HTR-8/SVneo (cell line): ENCODE measurements around the gene SDK2.

Source experiments
- DNase-seq: peaks from one replicate; pipeline ENCODE4 v3.0.0; 2011; ENCODE audit warnings: low spot score, mixed read lengths; ENCODE audit not compliant: insufficient read length
- FAIRE-seq: peaks from 2 replicates; lab custom pipeline; 2011; peaks lifted over from hg19 to GRCh38; lab: Jason Lieb, UNC

Gene SDK2

GRCh38 chr17:73657473-73658116 lies 13.3 kb upstream of the SDK2 start:
- DNase-seq: no peak
- FAIRE-seq: no peak

- FAIRE-seq (no peak), DNase-seq (no peak)
Observed at GRCh38 chr17:73654241-73654640, 10.0 kb upstream of the SDK2 start.

DNA sequence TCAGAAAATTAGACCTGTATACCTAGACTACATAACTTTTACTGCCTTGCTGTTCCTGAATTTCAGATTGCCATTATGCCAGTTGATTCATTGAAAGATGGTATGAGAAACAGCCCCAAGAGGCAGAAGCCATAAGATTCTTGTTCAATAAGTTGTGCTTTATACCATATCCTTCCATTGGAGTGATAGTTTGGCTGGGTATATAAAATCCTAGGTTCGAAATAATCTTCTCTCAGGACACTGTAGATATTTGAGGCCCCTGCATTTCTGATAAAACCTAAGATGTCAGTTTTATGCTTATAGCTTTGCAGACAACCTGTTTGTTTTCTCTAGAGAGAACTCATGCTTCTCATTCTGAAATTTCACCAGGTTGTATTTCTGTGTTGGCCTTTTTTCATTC lies 9.6 kb upstream of the SDK2 start:
- no peak for FAIRE-seq
- no peak for DNase-seq

- FAIRE-seq (no peak), DNase-seq (no peak)
Observed at GRCh38 chr17:73652886-73653480, 8.7 kb upstream of the SDK2 start.

- no peak for FAIRE-seq
- DNase-seq: no peak
Observed at GRCh38 chr17:73650617-73651200, 6.5 kb upstream of the SDK2 start.

DNA sequence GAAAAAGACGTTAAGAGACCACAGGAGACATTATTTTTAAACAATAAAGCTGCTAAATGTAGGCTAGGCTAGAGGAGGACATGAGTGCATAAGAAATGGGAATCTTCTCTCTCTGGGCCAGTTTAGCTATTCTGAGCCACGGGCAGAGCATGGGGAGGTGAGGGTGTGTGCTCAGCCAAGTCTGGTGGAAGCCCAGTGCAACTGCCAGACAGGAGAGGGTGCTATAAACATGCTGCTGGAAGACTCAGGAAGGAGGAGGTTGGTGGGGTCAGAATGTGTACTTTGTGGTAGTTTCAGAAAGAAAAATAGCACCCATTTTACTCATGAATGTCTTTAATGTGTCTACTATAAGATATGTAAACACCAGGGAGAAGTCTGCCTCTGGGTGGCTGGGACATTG lies 5.9 kb upstream of the SDK2 start:
- no peak for FAIRE-seq
- DNase-seq: no peak

- FAIRE-seq (no peak), DNase-seq (no peak)
Observed at GRCh38 chr17:73648974-73649373, 4.7 kb upstream of the SDK2 start.

GRCh38 chr17:73648543-73648820 lies 4.2 kb upstream of the SDK2 start:
- no peak for FAIRE-seq

GRCh38 chr17:73647772-73648542 lies 3.7 kb upstream of the SDK2 start:
- DNase-seq (no peak), FAIRE-seq (no peak)

More at GRCh38 chr17:73648543-73648820, 4.2 kb upstream of the SDK2 start:
- no peak for DNase-seq

DNA sequence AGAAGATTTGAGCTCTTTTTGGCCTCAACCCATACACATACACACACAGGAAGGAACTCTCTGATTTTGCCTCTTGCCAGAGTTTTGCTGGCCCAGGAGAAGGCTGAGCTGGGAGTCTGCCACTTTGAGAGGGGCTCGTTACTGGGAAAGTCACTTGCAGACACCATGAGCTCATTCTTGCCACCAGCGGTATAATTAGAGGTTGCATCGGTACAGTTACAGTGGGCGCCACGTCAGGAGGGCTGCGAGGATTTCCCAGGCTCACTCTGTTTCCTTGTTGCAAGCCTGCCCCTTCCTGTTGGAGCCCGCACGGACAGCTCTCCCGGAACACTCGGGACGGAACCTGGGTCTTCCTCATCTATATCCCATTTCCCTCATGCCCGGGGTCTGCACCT lies 3.1 kb upstream of the SDK2 start:
- FAIRE-seq (no peak), DNase-seq (no peak)

GRCh38 chr17:73646409-73647300 lies 2.4 kb upstream of the SDK2 start:
- DNase-seq (no peak), FAIRE-seq (no peak)

DNA sequence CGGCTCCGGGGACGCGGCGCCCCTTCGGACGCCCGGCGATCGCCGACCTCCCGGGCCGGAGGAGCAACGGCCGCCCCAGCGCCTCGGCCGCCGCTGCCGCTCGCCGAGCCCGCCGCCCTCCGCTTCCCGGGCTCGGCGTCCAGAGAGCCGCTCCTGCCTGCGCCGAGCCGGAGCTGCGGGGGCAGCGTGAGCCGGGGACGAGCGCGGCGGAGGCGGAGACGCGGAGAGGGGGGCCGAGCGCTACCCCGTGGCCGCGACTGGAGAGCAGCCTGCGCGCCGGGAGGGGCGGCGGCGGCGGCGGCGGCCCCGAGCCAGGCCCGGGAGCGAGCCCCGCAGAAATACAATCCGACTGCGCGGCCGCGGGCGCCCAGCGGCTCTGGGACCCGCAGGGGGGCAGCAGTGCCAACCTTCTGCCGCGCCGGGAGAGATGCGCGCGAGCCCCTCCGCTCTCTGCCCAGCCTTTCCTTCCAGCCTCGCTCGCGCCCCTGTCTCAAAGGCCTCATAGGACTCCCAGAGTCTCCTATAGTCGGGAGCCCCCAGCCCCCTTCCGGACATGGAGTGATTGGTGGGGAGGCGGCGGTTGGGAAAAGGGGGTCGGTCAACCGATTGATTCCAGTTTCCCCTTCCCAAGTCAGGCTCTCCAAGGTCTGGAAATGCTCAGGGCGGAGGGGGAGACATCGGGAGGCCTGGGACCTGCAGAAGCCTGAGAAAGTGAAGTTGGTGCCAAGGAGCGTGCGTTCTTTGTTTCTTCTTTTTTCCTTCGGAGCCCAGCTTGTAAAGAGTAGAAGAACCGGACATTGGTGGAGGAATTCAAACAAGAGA lies 1.0 kb upstream of the SDK2 start:
- FAIRE-seq (no peak), DNase-seq (no peak)

DNA sequence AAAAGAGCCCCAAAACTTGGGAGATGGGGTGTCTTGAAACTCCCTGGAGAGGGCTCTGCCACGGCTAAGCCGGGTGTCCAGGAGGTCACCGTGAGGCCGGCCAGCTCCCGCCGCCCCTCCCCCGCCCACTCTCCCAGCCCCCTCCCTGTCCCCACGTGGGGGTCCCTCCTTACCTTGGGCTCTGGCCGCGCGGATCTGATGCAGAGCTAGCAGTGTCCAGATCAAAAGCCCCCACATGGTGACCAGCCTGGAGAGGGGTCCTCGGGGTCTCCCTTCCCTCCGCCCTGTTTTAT lies 447 bp downstream of the SDK2 start:
- FAIRE-seq (no peak), DNase-seq (no peak)

DNA sequence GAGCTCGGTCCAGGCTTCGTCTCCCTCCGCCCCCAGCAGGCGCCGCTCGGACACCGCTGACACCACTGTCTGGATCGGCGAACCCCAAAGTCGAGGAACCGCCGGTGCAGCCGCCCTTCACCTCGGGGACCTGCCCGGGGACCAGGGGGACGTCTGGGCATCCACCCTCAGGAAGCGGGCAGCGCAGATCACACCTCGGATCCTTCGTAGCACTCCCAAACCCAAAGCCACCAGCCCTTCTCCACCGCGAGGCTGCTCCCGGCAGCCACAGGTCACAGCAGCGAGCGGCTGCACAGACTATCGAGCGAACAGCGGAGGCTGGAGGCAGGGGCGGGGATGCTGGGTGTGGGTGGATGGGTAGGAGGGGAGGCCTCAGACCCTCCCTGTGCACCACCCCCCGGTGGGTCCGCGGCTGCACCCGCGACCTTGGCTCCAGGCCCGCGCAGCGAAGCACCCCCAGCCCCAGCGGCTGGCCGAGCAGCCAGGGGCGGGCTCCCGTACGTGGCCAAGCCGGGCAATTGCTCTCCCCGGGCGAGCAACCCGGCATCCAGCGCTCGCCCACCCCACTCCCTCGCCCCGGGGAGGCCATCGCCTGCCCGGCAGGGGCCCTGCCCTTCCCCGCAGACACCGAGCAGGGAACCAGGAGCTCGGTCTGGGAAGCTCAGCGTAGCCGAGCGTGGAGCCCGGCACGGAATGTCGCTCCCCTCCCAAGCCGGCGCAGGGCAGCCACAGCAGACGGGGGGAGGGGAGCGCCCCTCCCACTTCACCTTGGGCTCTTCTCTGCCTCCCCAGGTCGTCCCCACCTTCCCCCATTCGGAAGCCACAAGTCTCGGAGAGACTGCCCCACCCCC lies 1.0 kb downstream of the SDK2 start:
- peak; percentile 84 for FAIRE-seq

GRCh38 chr17:73642659-73643000 lies 1.6 kb downstream of the SDK2 start:
- FAIRE-seq: no peak
- DNase-seq: no peak

More for the DNA sequence above, 1.0 kb downstream of the SDK2 start:
- DNase-seq: no peak

- no peak for DNase-seq
- no peak for FAIRE-seq
Observed at GRCh38 chr17:73641826-73642600, 2.2 kb downstream of the SDK2 start.

DNA sequence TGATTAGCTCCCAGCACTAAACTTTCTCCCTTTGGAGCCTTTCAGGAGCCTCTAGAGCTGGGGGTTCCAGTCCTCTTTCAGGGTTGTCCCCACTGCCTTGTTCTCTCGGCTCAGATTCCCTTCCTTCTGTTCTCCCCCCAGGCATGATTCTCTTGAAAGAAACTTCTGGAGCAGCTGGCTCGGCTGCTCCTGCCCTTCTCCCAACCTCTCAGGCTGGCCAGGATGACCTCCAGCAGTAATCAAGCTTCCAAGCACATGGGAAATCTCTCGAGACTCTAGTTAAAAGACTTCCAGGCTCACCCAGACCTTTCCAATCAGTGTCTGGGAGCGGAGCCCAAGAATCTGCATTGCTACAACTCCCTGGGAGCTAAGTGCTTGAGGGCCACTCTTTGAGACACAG lies 3.6 kb downstream of the SDK2 start:
- FAIRE-seq (no peak), DNase-seq (no peak)

DNA sequence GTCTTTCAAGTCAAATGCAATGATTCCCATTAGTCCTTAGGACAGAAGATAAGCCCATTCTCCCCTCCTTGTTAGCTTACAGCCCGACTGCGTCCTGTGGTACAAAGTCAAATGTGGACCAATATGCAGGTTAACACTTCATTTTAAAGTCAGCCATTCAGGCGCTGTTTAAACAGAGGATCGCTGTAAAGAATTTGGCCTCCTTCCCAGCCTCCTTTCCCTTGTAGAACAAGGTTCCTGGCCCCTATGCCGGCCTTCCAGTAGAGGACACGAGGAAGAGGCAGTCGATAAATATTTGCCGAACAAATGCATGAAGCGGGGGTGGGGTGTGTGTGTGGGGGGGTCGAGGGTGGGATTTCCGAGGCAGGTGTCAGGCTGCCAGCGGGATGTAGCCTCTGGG lies 4.3 kb downstream of the SDK2 start:
- DNase-seq (no peak), FAIRE-seq (no peak)
